Aorta (tissue), 5 donors: ENCODE measurements around the gene GANC. TPM values are rescaled to one million over a fixed set of nuclear protein-coding genes. Genes with fewer than 3 reads are reported as not detected.

Experiments used
- ATAC-seq: fragments of 200-7000 bp; cut with Tn5 transposase; one replicate; pipeline ENCODE4 v1.9.1; 2022; ENCODE audit warnings: moderate library complexity; ENCODE audit not compliant: low FRiP score
- DNase-seq, 2 donors: peaks; one replicate each; pipeline ENCODE4 v3.0.0-alpha.2; 2020
- H3K27ac ChIP-seq, 2 donors: one replicate each; pipeline ENCODE4 v1.5.1; 2013; ENCODE audit warnings: low read length in 2 of 2, mild to moderate bottlenecking in 2 of 2, moderate library complexity in 2 of 2, control low read depth in 1 of 2, inconsistent platforms in 1 of 2, low read depth in 1 of 2
- H3K27me3 ChIP-seq, 2 donors: one replicate each; pipeline ENCODE4 v1.6.1; 2013; ENCODE audit warnings: control low read depth in 1 of 2, low read length in 1 of 2, mild to moderate bottlenecking in 1 of 2, moderate library complexity in 1 of 2; ENCODE audit not compliant: insufficient read depth in 2 of 2, control insufficient read depth in 1 of 2
- H3K36me3 ChIP-seq, 2 donors: one replicate each; pipeline ENCODE4 v1.6.1; 2013; ENCODE audit warnings: control low read depth in 1 of 2, low read length in 1 of 2, mild to moderate bottlenecking in 1 of 2; ENCODE audit not compliant: insufficient read depth in 2 of 2, control insufficient read depth in 1 of 2
- H3K4me1 ChIP-seq, 2 donors: one replicate each; pipeline ENCODE4 v1.6.1; 2013; ENCODE audit warnings: low read length in 2 of 2, control low read depth in 1 of 2, mild to moderate bottlenecking in 1 of 2, moderate library complexity in 1 of 2; ENCODE audit not compliant: insufficient read depth in 2 of 2, control insufficient read depth in 1 of 2
- H3K4me3 ChIP-seq, 2 donors: one replicate each; pipeline ENCODE4 v1.5.1; 2013; ENCODE audit warnings: low read length in 2 of 2, control low read depth in 1 of 2, mild to moderate bottlenecking in 1 of 2
- H3K9me3 ChIP-seq: one replicate; pipeline ENCODE4 v1.6.1; 2013; ENCODE audit warnings: mild to moderate bottlenecking, low read length; ENCODE audit not compliant: control insufficient read depth
- WGBS, 2 donors: extraction: QIAGEN DNeasy Blood & Tissue Kit; methylation state at CpG; one replicate each; pipeline ENCODE4 v1.1.7; 2013; 5-methylcytosine and 5-hydroxymethylcytosine counted together
- intact Hi-C, 2 donors: fragments of 100-400 bp; cut with DNase I; formaldehyde crosslinking; loops; one replicate each; pipeline versions ENCODE4 v1.14.2 to v1.15.0; 2022
- polyA plus RNA-seq, 2 donors: library from polyadenylated mRNA; stranded (reverse); fragments of 200-250 nt; gene quantifications; one replicate each; pipeline ENCODE4 v1.2.3, GENCODE V29; 2013
- total RNA-seq, 2 donors: library from RNA; stranded (reverse); fragmentation: NEBNext Ultra II Directional; extraction: Animal tissue kit (Norgen Biotek cat#: 25700); gene quantifications; one replicate each; pipeline ENCODE4 v1.2.1, GENCODE V29; 2021
- donor health status: healthy with polysubstance abuse.
- donor health status: Bipolar disorder and iron deficiency.
- donor health status: DM: no; HTN: no; CAD: no.
- donor health status: DM: no; HTN: no; CAD: no.
- donor health status: DM: yes; HTN: yes; CAD: no.

GANC gene
- total and polyA plus RNA-seq, 4 donors = 14.9 to 61.4 (median 39.3) TPM

DNA sequence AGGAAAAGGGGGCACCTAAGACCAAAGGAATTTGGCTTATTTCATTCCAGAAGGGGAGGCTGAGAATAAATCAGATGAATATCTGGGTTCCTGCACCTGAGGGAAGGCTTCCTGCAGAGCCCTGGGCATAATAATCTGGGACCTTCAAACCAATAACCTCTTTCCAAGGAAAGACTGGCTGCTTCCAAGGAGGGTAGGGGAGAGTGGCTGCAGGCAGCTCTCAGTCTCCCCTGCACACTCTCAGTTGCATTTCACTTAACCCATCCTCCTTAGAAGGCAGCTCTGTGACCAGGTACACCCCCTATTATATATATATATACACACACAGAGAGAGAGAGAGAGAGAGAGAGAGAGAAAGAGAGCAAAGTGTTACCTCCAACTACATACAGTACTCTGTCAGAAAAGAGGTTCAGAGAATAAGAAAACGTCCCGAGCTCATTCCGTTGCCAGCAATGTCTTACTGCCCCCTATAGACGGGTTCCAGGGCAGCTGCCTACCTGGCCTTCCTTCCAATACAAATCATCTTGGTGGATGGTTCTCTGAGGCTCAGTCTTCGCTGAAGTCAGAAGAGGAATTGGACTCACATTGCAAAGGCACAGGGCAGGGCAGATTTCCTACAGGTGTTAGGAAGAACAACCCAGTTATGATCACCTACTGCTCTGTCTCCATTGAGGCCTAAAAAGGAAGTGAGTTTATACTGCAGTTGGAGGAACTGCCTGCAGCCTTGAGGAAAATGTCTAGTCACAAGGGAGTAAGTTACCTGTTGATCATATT is 112.4 kb downstream of the GANC start:
- WGBS, 2 donors = 45 to 49% methylated on average over 5 of the region's 5 CpGs
- Histone ChIP-seq H3K27me3 (no peaks in the 10 kb centered on the region), H3K27ac (no peak overlapping the region), H3K36me3 (peaks cover 0 to 3% of the 10 kb centered on the region in 2 donors), H3K4me1 (no peaks in the 10 kb centered on the region), H3K9me3 (no peaks in the 10 kb centered on the region), H3K4me3 (no peak overlapping the region)
- ATAC-seq (no peak), DNase-seq (no peak)
- intact Hi-C loops = no loop called here

DNA sequence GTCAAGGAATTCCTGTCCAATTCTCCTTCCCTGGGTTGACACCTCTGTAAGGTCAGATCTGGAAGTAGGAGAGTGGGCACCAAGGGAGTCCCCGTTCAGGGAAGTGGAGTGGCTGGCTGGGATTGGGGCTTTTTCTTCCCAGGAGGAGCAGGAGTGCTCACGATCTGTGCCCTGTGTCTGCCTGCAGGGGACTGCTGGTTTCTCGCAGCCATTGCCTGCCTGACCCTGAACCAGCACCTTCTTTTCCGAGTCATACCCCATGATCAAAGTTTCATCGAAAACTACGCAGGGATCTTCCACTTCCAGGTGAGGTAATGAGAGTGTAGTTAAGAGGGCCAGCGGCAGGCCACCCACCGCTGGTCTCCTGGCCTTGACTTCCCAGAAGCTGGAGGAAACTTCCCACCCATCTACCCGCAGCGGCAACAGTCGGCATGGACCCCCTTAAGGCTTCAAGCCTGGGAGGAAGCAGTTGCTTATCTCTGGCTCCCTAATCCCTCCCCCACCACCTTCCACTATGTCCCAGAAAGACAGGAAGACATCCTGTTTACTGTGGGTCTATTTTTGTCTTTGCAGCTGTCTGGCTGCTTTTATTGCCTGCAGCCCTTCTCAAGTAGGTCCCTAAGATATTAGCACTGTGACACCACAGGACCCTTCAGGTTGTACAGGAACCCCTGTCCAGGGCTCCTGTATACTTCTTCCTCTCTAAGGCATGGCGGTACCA is 113.1 kb downstream of the GANC start:
- Histone ChIP-seq H3K27me3 (no peaks in the 10 kb centered on the region), H3K27ac (no peak overlapping the region), H3K9me3 (no peaks in the 10 kb centered on the region), H3K4me1 (no peaks in the 10 kb centered on the region), H3K36me3 (peaks cover 0 to 3% of the 10 kb centered on the region in 2 donors), H3K4me3 (no peak overlapping the region)
- DNase-seq = no peak
- 88 to 90% methylated on average over 12 of the region's 12 CpGs for WGBS, 2 donors
- ATAC-seq = no peak
- intact Hi-C loops = no loop called here

DNA sequence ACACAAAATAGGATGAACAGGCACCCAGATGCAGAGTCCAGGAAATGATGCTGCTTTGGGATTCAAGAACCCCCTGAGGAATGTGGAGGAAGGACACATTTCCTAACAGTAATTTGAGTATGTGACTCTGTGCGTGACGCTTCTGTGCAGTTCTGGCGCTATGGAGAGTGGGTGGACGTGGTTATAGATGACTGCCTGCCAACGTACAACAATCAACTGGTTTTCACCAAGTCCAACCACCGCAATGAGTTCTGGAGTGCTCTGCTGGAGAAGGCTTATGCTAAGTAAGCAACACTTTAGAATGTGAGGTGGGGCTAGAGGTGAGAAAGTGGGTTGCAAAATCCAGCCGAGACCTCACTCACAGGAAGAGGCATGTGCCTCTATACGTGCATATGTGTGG is 114.6 kb downstream of the GANC start:
- 83 to 92% methylated on average over 8 of the region's 8 CpGs for WGBS, 2 donors
- peaks cover 0 to 3% of the 10 kb centered on the region in 2 donors for H3K36me3 ChIP-seq
- no peak for ATAC-seq
- H3K27me3 ChIP-seq = no peaks in the 10 kb centered on the region
- no peak overlapping the region for H3K4me3 ChIP-seq
- no peaks in the 10 kb centered on the region for H3K9me3 ChIP-seq
- H3K4me1 ChIP-seq = no peaks in the 10 kb centered on the region
- no peak for DNase-seq
- intact Hi-C loops = no loop called here
- H3K27ac ChIP-seq = no peak overlapping the region

GRCh38 chr15:42392309-42393024 is 119.5 kb downstream of the GANC start:
- DNase-seq = no peak
- Histone ChIP-seq H3K27ac (no peak overlapping the region), H3K36me3 (no peaks in the 10 kb centered on the region), H3K4me3 (no peak overlapping the region), H3K9me3 (no peaks in the 10 kb centered on the region), H3K4me1 (no peaks in the 10 kb centered on the region), H3K27me3 (no peaks in the 10 kb centered on the region)
- no peak for ATAC-seq
- intact Hi-C loops = no loop called here
- WGBS, 2 donors = 83 to 89% methylated on average over 11 of the region's 11 CpGs

GRCh38 chr15:42394106-42394505 is 121.1 kb downstream of the GANC start:
- DNase-seq = no peak
- Histone ChIP-seq H3K27ac (no peak overlapping the region), H3K4me1 (no peaks in the 10 kb centered on the region), H3K36me3 (no peaks in the 10 kb centered on the region), H3K27me3 (no peaks in the 10 kb centered on the region), H3K4me3 (no peak overlapping the region), H3K9me3 (no peaks in the 10 kb centered on the region)
- no peak for ATAC-seq
- WGBS, 2 donors = 88 to 89% methylated on average over 13 of the region's 13 CpGs
- intact Hi-C loops = no loop called here

- ATAC-seq (no peak), DNase-seq (no peak)
- 67 to 80% methylated on average over 1 of the region's 1 CpG for WGBS, 2 donors
These were observed 122.8 kb downstream of the GANC start for GRCh38 chr15:42395838-42396237.

GRCh38 chr15:42401544-42402454 is 128.8 kb downstream of the GANC start:
- Histone ChIP-seq H3K4me3 (no peak overlapping the region), H3K27me3 (no peaks in the 10 kb centered on the region), H3K36me3 (no peaks in the 10 kb centered on the region), H3K27ac (no peak overlapping the region), H3K4me1 (no peaks in the 10 kb centered on the region), H3K9me3 (no peaks in the 10 kb centered on the region)
- ATAC-seq (no peak), DNase-seq (no peak)
- intact Hi-C loops = no loop called here
- 87 to 88% methylated on average over 24 of the region's 24 CpGs for WGBS, 2 donors

More at GRCh38 chr15:42395838-42396237, 122.8 kb downstream of the GANC start:
- Histone ChIP-seq H3K27me3 (no peaks in the 10 kb centered on the region), H3K4me1 (no peaks in the 10 kb centered on the region), H3K36me3 (no peaks in the 10 kb centered on the region), H3K9me3 (no peaks in the 10 kb centered on the region), H3K27ac (no peak overlapping the region), H3K4me3 (no peak overlapping the region)
- intact Hi-C loops = no loop called here
